GM18526 (cell line): ENCODE data around the gene FUCA1.

Source experiments
- POLR2A ChIP-seq: IDR thresholded peaks from 3 replicates; pipeline ENCODE4 v1.6.1; 2011; ENCODE audit not compliant: insufficient read length; ENCODE audit errors: extremely low read depth

The FUCA1 gene

DNA sequence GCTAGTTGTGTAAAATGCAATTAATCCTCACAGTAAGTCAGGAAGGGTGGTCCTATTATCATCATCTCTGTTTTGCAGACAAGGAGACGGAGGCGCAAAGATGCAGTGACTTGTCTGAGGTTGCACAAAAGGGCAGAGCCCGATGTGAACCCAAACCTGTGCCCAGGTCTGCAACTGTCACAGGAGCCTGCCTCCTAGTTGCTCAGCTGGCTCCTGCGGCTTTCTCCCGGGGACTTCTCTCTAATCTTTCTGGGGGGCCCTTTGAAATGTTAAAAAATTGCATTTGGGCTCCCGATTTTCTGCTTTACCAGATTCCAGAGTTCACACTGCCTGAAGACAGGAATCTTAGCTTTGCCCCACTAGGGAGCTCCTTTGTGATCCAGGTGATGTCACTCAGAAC is 35.7 kb upstream of the FUCA1 start:
- no peak for TF ChIP-seq POLR2A

DNA sequence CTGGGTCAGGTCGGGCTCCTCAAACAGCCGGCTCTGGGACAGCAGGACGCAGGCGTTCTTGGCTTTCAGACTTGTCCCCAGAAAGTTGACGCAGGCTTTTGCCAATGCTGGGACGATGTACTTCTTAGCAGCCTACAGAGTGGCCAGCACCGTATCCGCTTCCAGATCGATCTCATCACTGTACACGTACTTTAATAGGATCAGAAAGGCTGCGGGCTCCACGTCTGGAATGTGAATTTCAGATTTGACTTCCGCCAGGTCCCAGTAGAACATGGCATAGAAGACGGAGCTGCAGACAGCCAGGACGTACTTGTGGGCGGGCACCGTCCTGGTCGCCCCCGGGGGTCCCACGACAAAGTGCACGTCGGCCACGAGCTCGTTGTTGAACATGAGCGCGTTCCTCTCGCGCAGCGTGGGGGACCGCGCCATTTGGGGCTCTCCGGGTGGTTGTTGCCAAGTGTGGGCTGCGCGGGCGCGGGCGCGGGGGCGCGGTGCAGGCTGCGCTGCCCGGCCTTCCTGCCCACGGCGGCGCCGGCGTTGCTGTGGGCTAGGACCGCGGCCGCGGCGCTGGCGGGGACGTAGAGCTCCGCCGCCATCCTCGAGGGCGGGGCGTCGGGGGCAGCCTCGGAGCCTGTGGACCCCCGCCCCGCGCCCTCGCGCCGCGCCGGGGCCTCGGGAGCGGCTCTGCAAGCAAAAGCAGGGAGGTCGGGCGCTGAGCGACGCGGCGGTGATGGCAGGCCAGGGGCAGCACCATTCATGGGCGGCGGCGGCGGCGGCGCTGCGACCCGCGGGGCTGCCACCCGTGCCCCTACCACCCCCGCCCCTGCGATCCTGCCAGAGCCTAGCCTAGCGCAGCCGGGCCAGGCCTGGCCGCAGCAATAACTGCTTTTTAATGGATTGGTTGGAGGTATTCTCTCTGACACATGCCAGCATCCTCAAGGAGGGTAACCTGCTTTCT is 34.5 kb upstream of the FUCA1 start:
- TF ChIP-seq POLR2A, result no peak

DNA sequence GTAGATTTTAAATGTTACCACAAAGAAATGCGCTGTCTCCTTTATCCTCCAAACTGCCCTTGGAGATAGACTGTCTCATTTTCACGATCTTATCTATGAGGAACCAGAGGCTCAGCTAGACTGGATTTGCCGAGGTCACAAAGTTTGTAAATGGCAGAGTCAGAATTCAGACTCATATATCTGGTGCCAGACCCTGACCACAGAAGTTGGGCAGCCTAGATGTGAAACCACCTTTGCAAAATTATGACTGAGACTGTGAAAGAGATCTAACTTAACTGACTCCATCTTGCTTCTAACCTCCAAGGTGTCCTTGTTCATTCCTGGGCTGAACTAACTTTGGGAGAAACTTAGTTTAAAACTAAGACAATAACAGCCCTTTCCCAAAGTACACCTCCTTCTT is 31.0 kb upstream of the FUCA1 start:
- no peak for TF ChIP-seq POLR2A

DNA sequence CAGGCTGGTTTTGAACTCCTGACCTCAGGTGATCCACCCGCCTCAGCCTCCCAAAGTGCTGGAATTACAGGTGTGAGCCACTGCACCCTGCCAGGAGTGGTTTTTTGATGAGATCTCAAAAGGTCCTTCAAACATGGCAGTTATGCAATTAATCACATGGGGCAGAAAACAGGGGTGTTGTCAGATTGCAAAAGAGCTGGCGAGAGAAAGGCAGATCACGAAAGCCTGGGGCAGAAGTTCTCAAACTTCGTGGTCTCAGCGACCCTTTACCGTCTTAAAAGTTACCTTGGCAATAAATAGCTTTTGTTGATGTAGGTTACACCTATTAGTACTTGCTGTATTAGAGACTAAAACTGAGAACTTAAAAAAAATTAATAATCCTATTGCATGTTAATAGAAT is 29.0 kb upstream of the FUCA1 start:
- no peak for TF ChIP-seq POLR2A

DNA sequence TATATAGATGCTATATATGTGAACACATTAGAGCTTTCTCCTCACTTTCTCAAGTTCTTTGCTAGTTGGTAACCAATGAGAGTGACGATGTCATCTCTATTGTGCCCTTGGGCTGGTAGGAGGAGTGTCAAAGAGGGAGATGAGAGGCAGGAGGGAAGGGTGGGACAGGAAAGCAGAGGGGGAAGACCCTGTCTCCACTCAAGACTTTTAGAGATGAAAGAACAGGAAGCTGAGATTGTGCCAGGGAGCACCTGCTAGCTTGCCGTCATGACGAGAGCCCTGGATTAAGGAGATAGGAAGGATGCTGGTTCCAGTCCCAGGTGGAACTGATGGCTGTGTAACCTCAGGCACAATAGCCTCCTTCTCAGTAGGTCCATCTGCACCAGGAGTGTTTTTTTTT is 28.4 kb upstream of the FUCA1 start:
- TF ChIP-seq POLR2A, result no peak

DNA sequence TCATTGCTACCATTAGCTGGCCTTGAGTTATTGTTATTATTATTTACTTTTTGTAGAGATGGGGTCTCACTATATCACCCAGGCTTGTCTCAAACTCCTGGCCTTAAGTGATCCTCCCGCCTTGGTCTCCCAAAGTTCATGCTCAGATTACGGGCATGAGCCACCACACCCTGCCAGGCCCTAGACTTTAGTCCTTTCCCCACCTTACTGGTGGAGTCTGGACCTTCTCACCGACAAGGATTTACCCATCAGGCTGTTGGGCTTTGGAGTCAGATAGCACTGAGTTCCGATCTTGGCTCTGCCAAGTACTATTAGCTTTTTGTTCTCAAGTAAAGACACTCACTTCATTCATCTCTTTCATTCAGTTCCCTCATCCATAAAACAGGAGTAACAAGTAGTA is 27.9 kb upstream of the FUCA1 start:
- no peak for TF ChIP-seq POLR2A

DNA sequence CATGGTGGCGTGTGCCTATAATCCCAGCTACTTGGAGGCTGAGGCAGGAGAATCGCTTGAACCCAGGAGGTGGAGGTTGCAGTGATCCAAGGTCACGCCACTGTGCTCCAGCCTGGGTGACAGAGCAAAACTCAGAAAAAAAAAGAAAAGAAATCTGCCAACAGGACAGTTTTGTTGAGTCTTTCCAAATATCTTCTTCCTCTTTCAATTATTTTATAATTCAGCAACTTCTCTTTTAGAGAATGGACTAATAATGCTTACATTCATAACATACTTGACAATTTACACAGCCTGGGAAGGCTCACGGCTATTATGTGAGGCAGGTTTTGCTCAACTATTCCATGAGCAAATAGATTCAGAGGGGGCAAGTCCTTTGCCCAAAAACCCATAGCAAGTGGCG is 27.0 kb upstream of the FUCA1 start:
- no peak for TF ChIP-seq POLR2A

DNA sequence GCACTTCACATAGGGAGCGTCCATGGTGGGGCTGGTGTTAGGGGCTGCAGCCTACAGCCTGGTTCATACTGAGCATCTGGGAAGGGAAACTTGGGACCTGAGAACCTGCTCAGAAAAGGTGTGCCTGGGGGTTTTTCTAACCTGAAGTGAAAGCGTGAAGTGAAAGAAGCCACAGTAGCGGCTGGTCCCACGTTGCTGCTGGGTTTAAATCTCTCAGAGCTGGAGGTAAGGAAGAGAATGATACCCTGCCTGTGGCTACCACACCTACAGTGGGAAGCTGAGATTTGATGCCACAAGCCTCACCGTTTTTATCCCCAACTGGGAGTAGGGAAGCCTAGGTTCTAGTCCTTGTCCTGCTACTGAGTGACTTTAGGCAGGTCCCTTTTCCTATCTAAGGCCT is 21.0 kb upstream of the FUCA1 start:
- TF ChIP-seq POLR2A, result no peak

DNA sequence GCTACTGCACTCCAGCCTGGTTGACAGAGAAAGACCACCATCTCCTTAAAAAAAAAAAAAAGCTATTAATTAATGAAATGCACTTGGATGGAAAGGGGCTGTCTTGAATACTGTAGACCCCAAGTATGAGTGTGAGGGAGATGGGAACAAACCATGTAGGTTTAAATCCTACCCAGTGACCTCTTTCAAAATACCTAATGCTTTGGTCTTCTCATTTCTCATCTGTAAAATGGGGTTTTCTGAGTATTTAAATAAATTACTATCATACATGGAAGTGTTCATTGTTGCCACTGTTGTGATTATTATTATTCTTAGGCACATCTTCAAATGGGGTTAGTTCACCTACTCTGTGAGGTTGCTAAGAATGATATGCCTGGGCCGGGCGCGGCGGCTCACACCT is 17.1 kb upstream of the FUCA1 start:
- TF ChIP-seq POLR2A, result no peak

DNA sequence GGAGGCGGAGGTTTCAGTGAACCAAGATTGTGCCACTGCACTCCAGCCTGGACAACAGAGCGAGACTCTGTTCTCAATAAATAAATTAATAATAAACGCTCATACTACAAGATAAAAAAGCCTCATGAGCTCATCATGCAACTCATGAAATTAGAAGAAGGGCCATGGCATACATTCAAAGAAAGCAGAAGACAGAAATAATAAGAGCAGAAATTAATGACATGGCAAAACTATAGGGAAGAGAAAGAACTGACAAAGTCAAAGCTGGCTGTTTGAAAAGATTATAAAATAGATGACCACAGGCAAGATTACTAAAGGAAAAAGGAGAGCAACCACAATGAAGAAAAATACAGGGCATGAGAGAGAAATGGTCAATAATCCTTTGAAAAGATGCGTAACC is 14.7 kb upstream of the FUCA1 start:
- no peak for TF ChIP-seq POLR2A

DNA sequence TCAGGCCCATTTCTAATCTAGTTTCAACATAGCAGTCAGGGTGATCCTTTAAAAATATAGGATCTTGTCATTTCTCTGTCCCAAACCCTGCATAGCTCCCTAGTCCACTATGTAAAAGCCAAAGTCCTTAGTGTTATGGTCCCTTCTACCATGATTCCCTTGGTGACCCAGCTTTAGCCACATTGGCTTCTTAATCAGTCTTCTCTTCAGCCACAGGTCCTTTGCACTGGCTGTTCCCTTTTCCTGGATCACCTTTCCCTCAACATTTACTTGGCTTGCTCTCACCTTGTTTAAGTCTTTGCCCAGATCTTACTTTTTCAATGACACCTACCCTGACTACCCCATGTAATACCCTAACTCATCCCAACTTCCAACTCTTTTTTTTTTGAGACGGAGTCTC is 11.7 kb upstream of the FUCA1 start:
- no peak for TF ChIP-seq POLR2A

DNA sequence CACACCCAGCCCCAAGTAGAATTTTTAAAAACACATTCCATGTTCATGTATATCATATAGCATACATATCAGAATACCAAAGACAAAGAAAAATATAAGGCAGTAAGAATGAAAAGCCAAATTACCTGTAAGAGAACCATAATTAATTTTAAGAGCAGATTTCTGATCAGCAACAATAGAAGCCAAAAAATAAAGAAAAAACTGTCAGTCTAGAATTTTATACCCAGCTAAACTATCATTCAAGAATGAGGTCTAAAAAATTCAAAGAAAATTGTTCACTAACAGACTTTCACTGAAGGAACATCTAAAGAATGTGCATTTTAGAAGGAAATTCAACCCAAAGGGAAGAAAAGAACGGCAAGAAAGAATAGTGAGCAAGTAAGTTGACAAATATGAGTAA is 10.6 kb upstream of the FUCA1 start:
- no peak for TF ChIP-seq POLR2A

DNA sequence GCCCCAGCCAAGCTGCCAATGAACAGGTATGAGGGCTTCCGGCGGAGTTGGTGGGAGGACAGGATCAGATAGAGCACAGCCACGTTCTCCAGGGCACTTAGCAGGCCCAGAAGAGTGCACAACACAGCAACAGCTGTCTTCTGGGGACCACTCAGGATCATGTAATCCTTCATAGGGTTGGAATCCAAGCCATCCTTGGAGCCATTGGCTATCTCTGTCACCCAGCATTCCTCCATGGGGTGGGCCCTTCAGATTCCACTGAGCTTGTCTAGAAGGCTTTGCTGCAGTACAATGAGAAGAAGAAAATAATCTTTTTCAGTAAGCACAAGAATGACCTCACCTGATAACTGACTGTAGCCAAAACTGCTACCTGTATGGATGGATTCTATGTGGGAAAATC is 7.3 kb upstream of the FUCA1 start:
- no peak for TF ChIP-seq POLR2A

DNA sequence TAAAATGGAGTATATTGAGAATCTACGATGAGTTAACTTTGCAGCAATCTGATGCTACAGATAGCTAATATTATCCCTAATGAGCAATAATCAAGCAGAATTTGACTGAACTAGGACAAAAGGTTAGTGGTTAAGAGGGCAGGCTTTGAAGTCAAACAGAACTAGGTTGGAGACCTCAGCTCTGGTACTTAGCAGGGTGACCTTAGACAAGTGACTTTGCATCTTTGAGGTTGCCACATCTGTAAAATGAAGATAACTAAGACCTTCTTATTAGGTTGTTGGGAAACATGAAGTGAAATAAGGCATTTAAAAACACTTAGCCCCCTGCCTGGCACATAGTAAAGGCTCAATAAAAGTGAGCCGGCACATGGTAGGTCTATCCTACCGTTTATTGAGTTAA is 4.3 kb upstream of the FUCA1 start:
- no peak for TF ChIP-seq POLR2A

DNA sequence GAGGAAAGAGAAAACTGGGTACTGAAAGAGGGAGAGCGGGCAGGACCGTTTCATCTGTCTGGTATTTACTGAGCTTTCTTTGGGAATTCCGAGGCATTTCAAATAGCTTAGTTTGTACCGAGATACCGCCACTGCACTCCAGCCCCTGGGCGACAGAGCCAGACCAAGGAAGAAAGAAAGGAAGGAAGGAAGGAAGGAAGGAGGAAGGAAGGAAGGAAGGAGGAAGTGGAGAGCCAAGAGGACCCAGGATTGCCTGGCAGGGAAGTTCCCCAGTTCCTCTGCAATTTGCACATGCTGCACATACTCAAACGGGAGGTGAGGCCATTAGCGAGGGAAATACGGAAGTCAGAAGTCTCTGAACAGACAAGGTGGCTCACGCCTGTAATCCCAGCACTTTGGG is 961 bp upstream of the FUCA1 start:
- TF ChIP-seq POLR2A, result no peak

DNA sequence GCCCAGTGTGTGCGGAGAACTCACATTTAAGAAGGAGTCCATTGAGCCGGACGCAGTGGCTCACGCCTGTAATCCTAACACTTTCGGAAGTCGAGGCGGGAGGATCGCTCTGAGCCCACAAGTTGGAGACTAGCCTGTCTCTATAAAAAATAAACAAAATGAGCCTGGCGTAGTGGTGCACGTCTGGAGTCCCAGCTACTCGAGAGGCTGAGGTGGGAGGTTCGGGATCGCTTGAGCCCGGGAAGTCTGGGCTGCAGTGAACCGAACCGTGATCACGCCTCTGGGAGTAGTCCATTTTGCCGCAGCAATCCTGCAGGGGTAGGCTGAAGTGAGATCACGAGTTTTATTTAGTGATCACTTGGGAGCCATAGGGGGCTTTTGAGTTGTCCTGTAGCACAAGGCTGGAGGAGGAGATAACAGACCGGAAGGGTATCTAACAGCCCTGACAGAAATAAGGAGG is 497 bp upstream of the FUCA1 start:
- no peak for TF ChIP-seq POLR2A

DNA sequence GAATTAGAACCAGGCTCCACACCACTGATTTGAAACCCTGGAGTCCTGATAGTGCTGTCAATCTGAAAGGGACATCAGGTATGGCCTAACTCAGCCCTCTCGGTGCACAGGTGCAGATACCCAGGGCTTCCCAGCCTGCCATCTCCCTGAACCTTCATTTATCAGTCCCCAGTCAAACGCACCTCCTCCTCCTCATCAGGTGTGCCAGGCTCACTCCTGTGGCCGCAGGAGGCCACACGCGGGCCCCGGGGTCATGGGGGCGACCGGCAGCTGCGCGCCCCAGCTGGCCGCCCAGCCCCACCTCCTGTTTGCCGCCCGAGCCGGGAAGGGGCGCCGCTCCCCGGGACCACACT is 572 bp downstream of the FUCA1 start:
- no peak for TF ChIP-seq POLR2A
